ENCODE measurements around the gene BIRC6. TPM values are rescaled to one million over a fixed set of nuclear protein-coding genes. Genes with fewer than 3 reads are reported as not detected.
"Not testable (repeated sequence)": the region's sequence is repeated elsewhere in the genome, so short reads cannot be mapped to it uniquely, and the experiment has no call there.

Gene BIRC6
- total RNA-seq, 1 experiment from 2014 or later: 59.0 TPM

GRCh38 chr2:32450851-32451250 is 94.0 kb downstream of the BIRC6 start:
- DNase-seq (ENCODE audit: low read depth): no peak

DNA sequence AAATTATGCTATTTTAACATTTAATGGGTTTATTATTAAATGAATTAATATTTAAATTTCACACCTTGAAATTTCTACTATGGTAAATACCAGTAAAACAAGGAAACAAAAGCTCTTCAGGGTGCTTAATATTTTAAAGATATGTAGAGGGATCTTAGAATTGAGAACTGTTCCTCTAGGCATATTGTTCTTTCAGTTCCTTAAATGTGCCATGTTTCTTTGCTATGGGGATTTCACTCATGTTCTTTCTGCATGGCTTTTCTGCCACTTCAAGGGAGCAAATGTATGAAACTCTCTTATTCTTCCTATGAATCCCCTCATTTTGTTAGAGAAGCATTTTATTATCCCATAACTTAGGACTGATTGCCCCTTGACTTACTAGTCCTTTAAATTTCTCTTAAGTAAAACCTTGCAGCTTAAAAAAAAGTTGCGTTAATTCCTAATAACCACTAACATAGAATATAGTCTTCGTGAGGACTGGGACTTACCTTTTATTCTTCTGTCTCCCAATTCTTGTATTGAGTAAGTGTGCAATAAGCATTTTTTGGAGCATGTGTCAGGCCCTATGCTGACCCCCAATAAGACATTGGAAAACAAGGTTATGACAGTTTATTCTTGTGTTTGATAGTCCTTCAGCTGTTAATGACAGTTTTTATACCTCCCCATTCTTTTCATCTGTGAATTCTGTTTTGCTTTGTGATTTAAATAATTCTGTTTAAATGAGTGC is 95.7 kb downstream of the BIRC6 start:
- no peak for DNase-seq (ENCODE audit: low read depth)

DNA sequence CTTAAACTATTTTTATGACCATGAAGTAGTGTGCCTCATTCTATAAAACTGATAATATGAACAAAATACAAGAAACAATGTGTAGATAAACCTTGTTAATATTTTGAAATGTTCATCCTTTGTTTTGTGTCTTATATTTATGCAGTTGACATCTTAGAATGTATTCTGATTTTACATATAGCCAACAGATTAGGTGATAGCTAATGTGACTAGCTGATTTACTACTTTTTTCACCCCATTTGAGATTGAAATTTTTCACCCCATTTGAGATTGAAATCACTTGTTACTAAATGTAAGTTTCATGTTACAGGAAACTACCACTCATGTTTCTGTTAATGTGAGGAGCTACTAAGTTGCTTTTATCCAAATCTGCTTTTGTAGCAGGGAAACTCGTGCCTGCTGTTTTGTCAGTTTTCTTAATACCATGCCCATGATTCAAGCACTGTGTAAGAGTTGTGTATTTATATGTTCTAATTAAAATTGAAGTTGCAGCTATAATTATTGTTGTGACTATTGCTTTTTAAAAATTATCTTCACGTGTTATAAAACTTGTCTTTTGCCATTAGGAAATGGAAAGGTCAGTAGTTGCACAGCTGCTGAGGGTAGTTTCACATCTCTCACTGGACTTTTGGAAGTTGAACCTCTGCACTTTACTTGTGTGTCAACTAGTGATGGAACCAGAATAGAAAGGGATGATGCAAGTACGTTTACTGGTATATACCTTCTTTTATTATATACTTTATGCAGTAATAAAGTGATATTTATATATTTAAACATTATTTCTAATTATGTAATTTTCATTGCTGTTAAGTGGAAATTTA is 96.6 kb downstream of the BIRC6 start:
- DNase-seq (ENCODE audit: low read depth): no peak

DNA sequence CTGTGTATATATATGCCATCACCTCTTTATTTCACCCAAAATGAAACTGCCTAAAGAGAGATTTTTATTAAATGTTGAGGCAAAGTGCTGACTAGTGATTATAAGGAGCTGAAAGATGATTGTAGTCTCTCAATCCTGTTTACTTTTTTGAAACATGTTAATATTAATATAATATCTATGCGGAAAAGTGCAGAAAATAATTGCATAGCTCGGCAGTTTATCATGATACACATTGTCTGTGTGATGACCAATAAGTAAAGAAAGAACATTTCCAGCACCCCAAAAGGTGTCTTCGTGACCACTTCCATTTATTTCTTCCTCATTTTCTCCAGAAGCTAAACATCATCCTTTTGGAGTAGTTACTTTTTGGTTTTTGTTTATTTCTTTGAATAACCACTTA is 99.0 kb downstream of the BIRC6 start:
- no peak for DNase-seq (ENCODE audit: low read depth)

DNA sequence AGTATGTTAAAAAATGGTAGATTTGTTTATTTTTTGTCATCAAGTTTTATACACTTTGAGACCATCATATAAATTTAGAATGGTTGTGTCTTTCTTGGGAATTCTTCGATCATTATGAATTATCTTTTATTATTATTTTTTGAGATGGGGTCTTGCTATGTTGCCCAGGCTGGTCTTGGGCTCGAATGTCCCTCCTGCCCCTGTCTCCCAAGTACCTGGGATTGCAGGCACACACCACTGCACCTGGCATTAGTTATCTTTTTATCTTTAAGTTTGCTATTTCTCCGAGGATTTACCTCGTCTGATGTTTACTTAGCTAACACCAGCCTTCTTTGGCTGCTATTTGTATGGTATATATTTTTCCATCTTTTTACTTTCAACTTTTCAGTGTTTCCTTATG is 100.0 kb downstream of the BIRC6 start:
- no peak for DNase-seq (ENCODE audit: low read depth)

DNA sequence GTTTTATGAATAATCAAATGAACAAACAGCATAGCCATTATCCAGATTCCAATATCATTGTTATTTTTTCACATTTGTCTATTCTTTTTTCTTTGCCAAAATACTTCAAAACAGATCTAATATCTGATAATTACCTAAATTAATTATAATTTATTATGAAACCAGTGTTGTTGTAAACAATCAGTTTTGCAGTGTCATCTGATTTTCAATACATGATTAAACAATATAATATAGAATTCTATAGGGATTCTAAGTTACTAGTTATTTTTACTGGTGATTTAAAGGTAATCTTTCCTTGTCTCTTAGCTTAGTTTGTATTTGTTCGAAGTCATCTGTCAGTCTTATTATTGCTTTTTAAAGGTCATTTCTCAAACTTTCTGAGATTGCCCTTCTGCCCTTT is 101.0 kb downstream of the BIRC6 start:
- DNase-seq (ENCODE audit: low read depth): no peak

- not testable (repeated sequence) for DNase-seq (ENCODE audit: low read depth)
Measured at GRCh38 chr2:32460861-32461260, 104.0 kb downstream of the BIRC6 start.

GRCh38 chr2:32463110-32463509 is 106.3 kb downstream of the BIRC6 start:
- no peak for DNase-seq (ENCODE audit: low read depth)

DNA sequence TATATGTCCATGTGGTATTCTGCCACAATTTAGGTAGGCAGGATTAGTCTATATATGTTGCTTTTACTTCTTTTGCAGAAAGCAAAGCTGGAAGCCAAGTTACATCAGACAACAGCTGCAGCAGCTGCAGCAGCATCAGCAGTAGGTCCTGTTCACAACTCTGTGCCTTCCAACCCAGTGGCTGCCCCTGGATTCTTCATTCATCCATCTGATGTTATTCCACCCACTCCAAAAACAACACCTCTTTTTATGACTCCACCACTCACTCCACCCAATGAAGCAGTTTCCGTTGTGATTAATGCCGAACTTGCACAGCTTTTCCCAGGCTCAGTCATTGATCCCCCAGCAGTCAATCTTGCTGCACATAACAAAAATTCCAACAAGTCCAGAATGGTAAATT is 107.6 kb downstream of the BIRC6 start:
- DNase-seq (ENCODE audit: low read depth): peak; percentile 94

DNA sequence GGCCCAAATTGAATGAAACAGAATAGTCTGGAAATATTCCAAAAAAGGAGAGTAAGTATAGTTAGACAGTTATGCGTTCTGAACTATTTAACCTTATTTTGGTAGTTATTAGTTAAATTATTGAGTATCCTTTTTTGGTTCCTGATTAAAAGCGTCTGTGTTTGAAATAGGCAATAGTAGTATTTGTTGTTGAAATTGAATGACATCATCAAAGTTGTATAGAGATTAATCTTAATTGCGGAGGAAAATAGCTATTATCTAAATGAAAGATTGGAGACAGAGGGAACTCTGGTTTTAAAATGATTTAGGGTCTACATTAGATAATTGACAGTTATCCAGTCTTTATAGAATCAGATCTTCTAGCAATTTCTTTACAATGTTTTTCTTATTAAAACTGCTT is 115.8 kb downstream of the BIRC6 start:
- no peak for DNase-seq (ENCODE audit: low read depth)

GRCh38 chr2:32474381-32474780 is 117.6 kb downstream of the BIRC6 start:
- no peak for DNase-seq (ENCODE audit: low read depth)

- peak; percentile 83 for DNase-seq (ENCODE audit: low read depth)
Measured at GRCh38 chr2:32478889-32479620, 122.2 kb downstream of the BIRC6 start.

DNA sequence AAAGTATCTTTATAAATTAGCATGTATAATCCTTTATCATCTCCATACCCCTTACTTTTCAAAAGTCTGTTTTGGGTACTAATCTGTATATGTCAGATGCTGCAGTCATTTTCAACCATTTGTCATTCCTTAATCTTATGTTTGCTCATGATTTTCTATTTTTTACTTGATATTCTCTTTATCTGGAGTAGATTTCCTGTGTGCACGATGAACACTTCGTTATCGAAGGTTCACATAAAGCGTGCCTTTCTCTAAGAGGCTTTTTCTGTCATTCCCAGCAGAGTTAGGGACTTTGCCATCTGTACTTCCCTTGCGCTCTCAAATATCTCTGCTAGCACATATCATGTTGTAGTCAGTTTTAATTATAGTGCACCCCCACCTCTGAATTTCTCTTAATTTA is 123.2 kb downstream of the BIRC6 start:
- no peak for DNase-seq (ENCODE audit: low read depth)

DNA sequence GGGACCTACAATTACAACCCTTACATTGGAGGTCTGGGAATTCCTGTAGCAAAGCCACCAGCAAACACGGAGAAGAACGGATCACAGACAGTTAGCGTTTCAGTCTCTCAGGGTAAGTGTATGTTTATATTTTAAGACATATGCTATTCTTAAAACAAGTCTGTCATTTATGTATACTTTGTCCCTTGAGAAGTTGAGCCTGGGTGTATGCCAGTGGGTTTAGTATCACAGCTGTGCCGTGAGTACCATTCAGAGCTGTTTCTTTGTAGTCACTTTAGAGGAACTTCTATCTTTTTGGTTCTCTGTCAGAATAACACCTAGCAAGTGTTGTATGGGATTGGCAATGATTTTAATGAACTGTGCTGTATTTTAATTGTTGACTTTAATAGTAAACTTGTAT is 125.6 kb downstream of the BIRC6 start:
- DNase-seq (ENCODE audit: low read depth): no peak

DNA sequence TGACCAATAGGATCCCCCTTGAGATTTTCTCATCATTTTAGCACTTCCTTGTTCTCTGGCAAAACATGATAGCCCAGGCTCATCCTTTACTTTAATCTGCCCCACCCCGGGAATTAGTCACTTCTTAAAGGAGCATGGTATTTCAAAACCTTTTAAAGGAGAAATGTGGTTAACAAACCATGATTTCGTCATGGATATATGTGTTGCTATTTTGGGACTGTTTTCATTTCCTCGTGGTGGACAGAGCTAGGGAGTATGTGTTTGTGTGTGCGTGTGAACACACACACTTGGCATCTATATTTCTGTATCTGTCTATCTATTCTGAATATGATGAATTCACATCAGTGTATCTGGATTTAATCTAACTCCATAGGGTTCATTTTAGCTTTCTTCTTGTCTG is 128.1 kb downstream of the BIRC6 start:
- peak; percentile 94 for DNase-seq (ENCODE audit: low read depth)

GRCh38 chr2:32485399-32485798 is 128.6 kb downstream of the BIRC6 start:
- no peak for DNase-seq (ENCODE audit: low read depth)

DNA sequence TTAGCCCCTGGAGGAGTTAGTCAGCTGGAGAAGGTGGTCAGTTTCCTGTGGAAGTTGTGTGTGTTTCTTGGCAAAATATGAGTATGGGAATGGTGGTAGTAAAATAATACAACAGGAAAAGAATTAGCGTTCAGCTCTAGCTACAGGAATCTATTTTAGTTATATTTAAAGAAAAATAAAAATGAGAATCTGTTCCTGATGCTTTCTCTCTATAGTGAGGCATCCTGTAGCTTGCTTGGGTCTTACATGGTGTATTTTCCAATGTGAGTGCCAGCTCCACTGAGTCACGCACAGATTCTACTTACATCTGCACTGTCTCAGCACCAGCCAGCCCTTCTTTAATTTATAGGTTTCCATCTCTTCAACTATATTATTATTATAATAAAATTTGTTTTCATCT is 132.2 kb downstream of the BIRC6 start:
- DNase-seq (ENCODE audit: low read depth): no peak

DNA sequence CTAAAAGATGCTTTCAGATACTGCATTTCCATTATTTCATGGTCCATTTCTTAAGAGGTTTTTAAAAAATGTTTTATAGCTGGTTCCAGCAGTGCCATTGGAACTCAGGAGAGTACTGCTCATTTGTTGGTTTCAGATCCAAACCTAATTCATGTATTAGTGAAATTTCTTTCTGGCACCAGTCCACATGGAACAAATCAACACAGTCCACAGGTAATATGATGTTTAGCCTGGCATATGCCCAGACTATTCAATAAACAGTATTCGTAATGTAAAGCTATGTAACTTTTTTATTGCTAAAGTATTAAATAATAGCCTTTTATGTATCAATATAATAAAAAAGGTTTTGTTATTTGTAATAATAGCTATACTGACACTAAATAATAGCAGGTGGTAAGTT is 134.5 kb downstream of the BIRC6 start:
- no peak for DNase-seq (ENCODE audit: low read depth)

GRCh38 chr2:32495139-32495538 is 138.3 kb downstream of the BIRC6 start:
- no peak for DNase-seq (ENCODE audit: low read depth)

GRCh38 chr2:32496662-32497061 is 139.8 kb downstream of the BIRC6 start:
- no peak for DNase-seq (ENCODE audit: low read depth)

GRCh38 chr2:32498306-32498705 is 141.5 kb downstream of the BIRC6 start:
- DNase-seq (ENCODE audit: low read depth): no peak

- DNase-seq (ENCODE audit: low read depth): no peak
Measured at GRCh38 chr2:32502941-32503340, 146.1 kb downstream of the BIRC6 start.

Measured in LHCN-M2 (cell line).